Tibial nerve (tissue), 4 donors: ENCODE data around the gene HSP90AB1.

Experiments
- CTCF ChIP-seq, 5 experiments: fragments of 200-600 bp in 3 of 5; fragments of 450-650 bp in 2 of 5; sonication (generic) in 3 of 5; IDR thresholded peaks; one replicate each; pipeline ENCODE4 v1.5.1; 2016 to 2019; ENCODE audit warnings: antibody characterized with exemption in 5 of 5, mild to moderate bottlenecking in 3 of 5, moderate library complexity in 2 of 5
- EP300 ChIP-seq, 2 donors: sonication (generic); formaldehyde crosslinking; IDR thresholded peaks; one replicate each; pipeline ENCODE4 v1.6.1; 2017; ENCODE audit warnings: antibody characterized with exemption in 2 of 2, mild to moderate bottlenecking in 1 of 2
- POLR2A ChIP-seq, 2 donors: fragments of 450-650 bp; IDR thresholded peaks; one replicate each; pipeline ENCODE4 v1.6.1; 2017; ENCODE audit warnings: antibody characterized with exemption in 2 of 2, mild to moderate bottlenecking in 2 of 2, moderate library complexity in 2 of 2

GRCh38 chr6:44207966-44208365 lies 38.9 kb upstream of the HSP90AB1 start:
- TF ChIP-seq CTCF (IDR thresholded peaks at IDR 0.05), result no peak
- TF ChIP-seq POLR2A (IDR thresholded peaks at IDR 0.05), result no peak
- TF ChIP-seq EP300 (IDR thresholded peaks at IDR 0.05), result no peak
